Effector memory CD8-positive, alpha-beta T cell (primary cell): ENCODE data around the gene UNK.
A peak's percentile ranks its signal among the peaks of the same experiment; 100 is the strongest.
"Not testable (repeated sequence)": the region's sequence is repeated elsewhere in the genome, so short reads cannot be mapped to it uniquely, and the experiment has no call there.

Experiments used
- ATAC-seq: fragments of 150-1000 bp; cut with Tn5 transposase; replicated peaks from 2 replicates; pipeline ENCODE4 v1.10.0; 2021; ENCODE audit warnings: mild to moderate bottlenecking, moderate library complexity
- DNase-seq, 3 experiments: peaks; one replicate each; pipeline ENCODE4 v3.0.0; 2021
- H3K27ac Mint-ChIP-seq, 2 donors: one replicate each; pipeline ENCODE4 v1.8.0; 2022; ENCODE audit warnings: mild to moderate bottlenecking in 2 of 2, mixed read lengths in 2 of 2, moderate library complexity in 2 of 2
- H3K27me3 Mint-ChIP-seq, 2 donors: one replicate each; pipeline ENCODE4 v1.8.0; 2022; ENCODE audit warnings: mixed read lengths in 2 of 2
- H3K36me3 Mint-ChIP-seq: one replicate; pipeline ENCODE4 v1.8.0; 2022; ENCODE audit warnings: mild to moderate bottlenecking, moderate library complexity, mixed read lengths; ENCODE audit not compliant: insufficient read depth
- H3K4me1 Mint-ChIP-seq, 2 donors: one replicate each; pipeline ENCODE4 v1.8.0; 2022; ENCODE audit warnings: low read depth in 2 of 2, mixed read lengths in 2 of 2
- H3K4me3 Mint-ChIP-seq, 2 donors: one replicate each; pipeline ENCODE4 v1.8.0; 2022; ENCODE audit warnings: mild to moderate bottlenecking in 2 of 2, mixed read lengths in 2 of 2, moderate library complexity in 2 of 2
- H3K9me3 Mint-ChIP-seq, 2 donors: one replicate each; pipeline ENCODE4 v1.8.0; 2022; ENCODE audit warnings: mixed read lengths in 2 of 2

The UNK gene

GRCh38 chr17:75846692-75847613, 62.3 kb downstream of the UNK start:
- peaks cover 48% of the 10 kb centered on the region for H3K36me3 Mint-ChIP-seq
- no peaks in the 10 kb centered on the region for H3K9me3 Mint-ChIP-seq
- ATAC-seq (no peak), DNase-seq (no peak)
- no peaks in the 10 kb centered on the region for H3K27me3 Mint-ChIP-seq
- peaks cover 14 to 30% of the 10 kb centered on the region in 2 donors for H3K4me1 Mint-ChIP-seq
- no peak overlapping the region for H3K27ac Mint-ChIP-seq
- no peak overlapping the region for H3K4me3 Mint-ChIP-seq

DNA sequence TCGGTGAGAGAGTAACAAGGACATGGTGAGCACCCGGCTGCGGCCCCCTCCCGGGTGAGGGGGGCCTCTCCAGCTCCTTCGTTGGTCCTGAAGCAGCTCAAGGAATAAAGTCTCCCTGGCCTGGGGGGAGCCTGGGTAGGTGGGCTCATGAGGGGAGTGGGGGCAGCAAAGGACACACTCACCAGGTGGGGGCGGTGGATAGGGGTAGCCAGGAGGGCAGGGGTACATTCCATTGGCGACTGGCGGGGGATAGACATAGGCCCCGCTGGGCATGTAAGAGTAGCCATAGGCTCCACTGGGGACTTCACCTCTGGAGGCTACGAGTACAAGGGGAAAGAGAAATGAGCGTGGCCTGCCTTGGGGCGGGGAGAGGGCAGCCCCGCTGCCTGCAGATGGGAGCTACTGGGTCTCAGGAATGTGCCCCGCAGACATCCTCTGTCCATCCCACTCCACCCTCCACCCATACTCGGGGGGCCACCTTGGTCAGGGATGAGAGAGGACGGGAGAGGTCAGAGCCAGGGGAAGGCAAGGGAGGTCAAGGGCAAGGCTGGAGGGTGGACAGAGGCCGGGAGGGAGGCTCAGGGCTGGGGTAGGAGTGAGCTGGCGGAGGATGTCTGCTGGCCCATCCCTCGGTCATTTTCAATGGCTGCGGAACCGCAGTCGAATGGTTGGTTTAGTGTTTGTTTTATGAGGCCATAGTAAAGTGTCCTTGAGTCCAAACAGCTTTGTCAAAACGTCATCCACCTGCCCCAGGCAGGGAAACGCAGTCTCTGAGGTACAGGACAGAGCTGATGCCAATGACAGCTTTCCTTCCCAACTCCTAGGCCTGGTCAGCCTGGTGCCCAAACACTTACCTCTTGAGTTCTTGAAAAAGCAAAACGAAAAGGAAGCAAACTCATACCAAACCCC, 63.3 kb downstream of the UNK start:
- Mint-ChIP-seq H3K4me1 (peaks cover 10 to 25% of the 10 kb centered on the region in 2 donors), H3K9me3 (no peaks in the 10 kb centered on the region), H3K27ac (peak overlapping the region in 1 of 2 donors; percentile 53), H3K36me3 (peaks cover 46% of the 10 kb centered on the region), H3K27me3 (no peaks in the 10 kb centered on the region), H3K4me3 (no peak overlapping the region)
- ATAC-seq (no peak), DNase-seq (no peak)

GRCh38 chr17:75848523-75849278, 64.1 kb downstream of the UNK start:
- peak; percentile 79 to 86 (median 82) for DNase-seq
- H3K27ac Mint-ChIP-seq, result peak overlapping the region in 1 of 2 donors; percentile 53

GRCh38 chr17:75849279-75849646, 64.7 kb downstream of the UNK start:
- H3K27me3 Mint-ChIP-seq, result no peaks in the 10 kb centered on the region
- DNase-seq (no peak), ATAC-seq (no peak)
- H3K36me3 Mint-ChIP-seq, result peaks cover 50% of the 10 kb centered on the region
- H3K4me1 Mint-ChIP-seq, result peaks cover 18 to 25% of the 10 kb centered on the region in 2 donors
- H3K27ac Mint-ChIP-seq, result no peak overlapping the region
- no peak overlapping the region for H3K4me3 Mint-ChIP-seq
- no peaks in the 10 kb centered on the region for H3K9me3 Mint-ChIP-seq

More at GRCh38 chr17:75848523-75849278, 64.1 kb downstream of the UNK start:
- H3K9me3 Mint-ChIP-seq, result no peaks in the 10 kb centered on the region
- peak; percentile 23 for ATAC-seq
- H3K27me3 Mint-ChIP-seq, result no peaks in the 10 kb centered on the region
- H3K4me3 Mint-ChIP-seq, result no peak overlapping the region
- peaks cover 46% of the 10 kb centered on the region for H3K36me3 Mint-ChIP-seq
- peaks cover 16 to 24% of the 10 kb centered on the region in 2 donors for H3K4me1 Mint-ChIP-seq

GRCh38 chr17:75849724-75850123, 65.1 kb downstream of the UNK start:
- H3K4me3 Mint-ChIP-seq, result no peak overlapping the region
- H3K36me3 Mint-ChIP-seq, result peaks cover 52% of the 10 kb centered on the region
- H3K27ac Mint-ChIP-seq, result no peak overlapping the region
- H3K9me3 Mint-ChIP-seq, result no peaks in the 10 kb centered on the region
- no peak for DNase-seq
- H3K27me3 Mint-ChIP-seq, result no peaks in the 10 kb centered on the region
- H3K4me1 Mint-ChIP-seq, result peaks cover 23 to 26% of the 10 kb centered on the region in 2 donors
- ATAC-seq, result no peak

GRCh38 chr17:75850928-75851692, 66.5 kb downstream of the UNK start:
- H3K9me3 Mint-ChIP-seq, result no peaks in the 10 kb centered on the region
- no peak for ATAC-seq
- H3K4me3 Mint-ChIP-seq, result no peak overlapping the region
- peaks cover 46% of the 10 kb centered on the region for H3K36me3 Mint-ChIP-seq
- no peak overlapping the region for H3K27ac Mint-ChIP-seq
- no peak for DNase-seq
- peaks cover 18 to 23% of the 10 kb centered on the region in 2 donors for H3K4me1 Mint-ChIP-seq
- H3K27me3 Mint-ChIP-seq, result no peaks in the 10 kb centered on the region

- H3K27ac Mint-ChIP-seq, H3K4me3 Mint-ChIP-seq, ATAC-seq, DNase-seq, H3K27me3 Mint-ChIP-seq, H3K9me3 Mint-ChIP-seq: not testable (repeated sequence)
- Mint-ChIP-seq H3K4me1 (peaks cover 23 to 29% of the 10 kb centered on the region in 2 donors), H3K36me3 (peaks cover 48% of the 10 kb centered on the region)
Observed at GRCh38 chr17:75851693-75851991, 67.0 kb downstream of the UNK start.

- DNase-seq (no peak), ATAC-seq (no peak)
- Mint-ChIP-seq H3K4me1 (peaks cover 18 to 24% of the 10 kb centered on the region in 2 donors), H3K9me3 (no peaks in the 10 kb centered on the region), H3K4me3 (no peak overlapping the region), H3K27me3 (no peaks in the 10 kb centered on the region), H3K27ac (no peak overlapping the region), H3K36me3 (peaks cover 40% of the 10 kb centered on the region)
Observed at GRCh38 chr17:75853433-75853832, 68.8 kb downstream of the UNK start.

GRCh38 chr17:75854101-75854748, 69.6 kb downstream of the UNK start:
- DNase-seq (no peak), ATAC-seq (no peak)
- Mint-ChIP-seq H3K4me3 (no peak overlapping the region), H3K36me3 (peaks cover 36% of the 10 kb centered on the region), H3K9me3 (no peaks in the 10 kb centered on the region), H3K27me3 (no peaks in the 10 kb centered on the region), H3K4me1 (peaks cover 14 to 20% of the 10 kb centered on the region in 2 donors), H3K27ac (no peak overlapping the region)

GRCh38 chr17:75854881-75855309, 70.3 kb downstream of the UNK start:
- H3K4me1 Mint-ChIP-seq, result peaks cover 14 to 20% of the 10 kb centered on the region in 2 donors
- peaks cover 31% of the 10 kb centered on the region for H3K36me3 Mint-ChIP-seq
- peak; percentile 5 for ATAC-seq
- H3K4me3 Mint-ChIP-seq, result no peak overlapping the region
- no peak overlapping the region for H3K27ac Mint-ChIP-seq
- no peak for DNase-seq
- no peaks in the 10 kb centered on the region for H3K27me3 Mint-ChIP-seq
- no peaks in the 10 kb centered on the region for H3K9me3 Mint-ChIP-seq

- Mint-ChIP-seq H3K27me3 (no peaks in the 10 kb centered on the region), H3K27ac (no peak within 1 kb of the TSS), H3K4me1 (peaks cover 14 to 20% of the 10 kb centered on the region in 2 donors), H3K36me3 (peaks cover 25% of the 10 kb centered on the region), H3K4me3 (no peak within 1 kb of the TSS), H3K9me3 (no peaks in the 10 kb centered on the region)
- ATAC-seq, result peak; percentile 90
- peak; percentile 93 to 95 (median 93) for DNase-seq
Observed at GRCh38 chr17:75855310-75856061, 70.9 kb downstream of the UNK start, which contains the start of gene WBP2. Gene WBP2 (minus strand): TSS chr17:75855335. CDS start chr17:75855297, 38 bp downstream.
